COLO668 (cell line): Measurements from ENCODE around the gene RNF151.
A peak's percentile ranks its signal among the peaks of the same experiment; 100 is the strongest.

Experiments
- DNase-seq: peaks from one replicate; lab custom pipeline; 2025; ENCODE audit not compliant: unreplicated experiment; lab: John Stamatoyannopoulos, UW

The RNF151 gene

GRCh38 chr16:1990351-1991134 lies 23.9 kb downstream of the RNF151 start:
- DNase-seq: peak; percentile 79

GRCh38 chr16:1991135-1991551 lies 24.5 kb downstream of the RNF151 start:
- peak; percentile 13 for DNase-seq

- no peak for DNase-seq
Observed at GRCh38 chr16:1991588-1991947, 24.9 kb downstream of the RNF151 start.

GRCh38 chr16:1991948-1992703 lies 25.5 kb downstream of the RNF151 start:
- peak; percentile 91 for DNase-seq

GRCh38 chr16:1992704-1993317 lies 26.2 kb downstream of the RNF151 start:
- DNase-seq: no peak

GRCh38 chr16:1993731-1994131 lies 27.1 kb downstream of the RNF151 start:
- DNase-seq: peak; percentile 60

- DNase-seq: no peak
Observed at GRCh38 chr16:1997494-1998359, 31.1 kb downstream of the RNF151 start.

GRCh38 chr16:1998360-1998835 lies 31.7 kb downstream of the RNF151 start:
- DNase-seq: no peak

- no peak for DNase-seq
Observed at GRCh38 chr16:1998852-1999801, 32.5 kb downstream of the RNF151 start.

GRCh38 chr16:1999866-2000514 lies 33.3 kb downstream of the RNF151 start:
- no peak for DNase-seq

- no peak for DNase-seq
Observed at GRCh38 chr16:2001035-2001434, 34.4 kb downstream of the RNF151 start.

GRCh38 chr16:2001456-2002355 lies 35.0 kb downstream of the RNF151 start:
- DNase-seq: no peak

GRCh38 chr16:2002406-2003230 lies 36.0 kb downstream of the RNF151 start:
- no peak for DNase-seq

GRCh38 chr16:2003231-2003826 lies 36.7 kb downstream of the RNF151 start:
- DNase-seq: peak; percentile 30

- DNase-seq: peak; percentile 98
Observed at GRCh38 chr16:2003827-2004641, 37.4 kb downstream of the RNF151 start.
